ENCODE data around the gene GALNT7. TPM values are rescaled to one million over a fixed set of nuclear protein-coding genes. Genes with fewer than 3 reads are reported as not detected.

The GALNT7 gene
- total and polyA plus RNA-seq, 8 donors = 10.7 to 94.5 (median 37.9) TPM

DNA sequence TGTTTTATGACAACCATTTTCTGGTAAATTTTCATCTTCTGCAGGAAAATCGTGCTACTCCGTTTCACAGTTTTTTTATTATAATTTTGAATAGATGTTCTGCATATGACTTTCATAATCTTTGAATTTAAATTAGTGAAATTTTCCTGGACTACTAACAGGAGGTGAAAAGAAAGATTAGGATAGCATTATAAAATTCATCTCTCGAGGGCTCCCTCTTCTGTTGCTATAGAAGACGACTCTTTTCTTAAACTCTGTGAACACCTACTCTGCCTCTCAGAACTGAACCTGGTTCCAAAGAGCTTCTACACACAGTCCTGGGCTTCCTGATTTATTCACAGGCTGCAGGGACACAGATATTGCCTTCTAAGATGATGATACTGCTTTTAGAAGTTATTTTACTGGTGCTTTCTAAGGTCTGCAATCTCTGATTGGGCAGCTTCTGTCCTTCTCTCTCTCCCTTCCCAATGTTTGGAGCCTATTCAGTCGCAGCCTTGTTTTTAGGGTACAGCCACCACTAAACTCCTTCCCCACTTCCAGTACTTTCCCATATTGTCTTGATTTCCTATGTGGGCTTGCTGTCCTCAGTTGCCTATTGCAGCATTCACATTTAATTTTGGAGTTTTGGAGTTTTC lies 192.1 kb downstream of the GALNT7 start:
- WGBS, 5 donors = 54 to 58% (median 56%) methylated on average over 5 of the region's 5 CpGs
- Histone ChIP-seq H3K4me3 (no peak overlapping the region), H3K36me3 (no peaks in the 10 kb centered on the region), H3K27me3 (no peaks in the 10 kb centered on the region), H3K9me3 (no peaks in the 10 kb centered on the region), H3K27ac (no peak overlapping the region), H3K4me1 (peaks cover 0 to 4% (median under 1%) of the 10 kb centered on the region in 4 donors)
- intact Hi-C loops (cut with DNase I; ENCODE audit: low total_unique reads) = no loop called here
- peak in 1 of 2 donors; percentile 31 for DNase-seq
- TF ChIP-seq CTCF (IDR thresholded peaks at IDR 0.05) = no peak
- TF ChIP-seq POLR2A (IDR thresholded peaks at IDR 0.05) = no peak
- TF ChIP-seq EP300 (IDR thresholded peaks at IDR 0.05) = no peak
- TF ChIP-seq POLR2AphosphoS5 (IDR thresholded peaks at IDR 0.05) = no peak

GRCh38 chr4:173362666-173363065 lies 194.1 kb downstream of the GALNT7 start:
- no peaks in the 10 kb centered on the region for H3K36me3 ChIP-seq
- intact Hi-C loops (cut with DNase I; ENCODE audit: low total_unique reads) = no loop called here
- H3K4me1 ChIP-seq = peaks cover 0 to 19% (median 7%) of the 10 kb centered on the region in 4 donors
- 47 to 73% (median 57%) methylated on average over 3 of the region's 3 CpGs for WGBS, 5 donors
- no peaks in the 10 kb centered on the region for H3K9me3 ChIP-seq
- no peak overlapping the region for H3K27ac ChIP-seq
- no peak overlapping the region for H3K4me3 ChIP-seq
- DNase-seq = peak in 1 of 2 donors; percentile 68
- no peaks in the 10 kb centered on the region for H3K27me3 ChIP-seq
- TF ChIP-seq CTCF (IDR thresholded peaks at IDR 0.05) (no peak), POLR2AphosphoS5 (IDR thresholded peaks at IDR 0.05) (no peak), POLR2A (IDR thresholded peaks at IDR 0.05) (no peak), EP300 (IDR thresholded peaks at IDR 0.05) (no peak)

DNA sequence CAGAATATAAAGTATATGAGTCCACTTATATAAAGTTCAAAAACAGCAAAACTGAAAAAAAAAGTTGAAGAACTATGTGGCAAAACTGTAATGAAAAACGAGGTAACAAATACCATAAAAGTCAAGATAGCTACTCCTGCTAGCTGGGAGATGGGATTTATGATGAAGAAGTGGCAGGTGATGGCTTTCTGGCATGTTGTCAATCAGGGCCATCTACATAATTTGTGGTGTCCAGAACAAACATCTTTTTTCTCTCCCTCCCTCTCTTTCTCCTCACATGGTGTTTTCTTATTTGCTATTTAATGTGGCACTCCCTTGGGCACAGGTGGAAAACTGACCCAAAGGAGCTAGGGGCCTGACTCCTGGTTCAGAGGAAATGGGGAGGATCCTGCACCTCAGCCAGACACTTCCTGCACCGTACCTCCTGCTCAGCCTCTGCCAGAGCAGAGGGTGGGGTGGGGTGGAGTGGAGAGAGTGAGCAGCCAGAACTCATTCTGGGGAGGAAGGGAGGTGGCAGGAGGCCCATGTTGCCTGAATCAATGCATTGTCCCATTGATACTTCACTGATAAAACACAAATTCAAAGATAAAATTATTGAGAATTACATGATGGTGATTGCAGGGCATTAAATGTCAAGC lies 196.9 kb downstream of the GALNT7 start:
- Histone ChIP-seq H3K9me3 (no peaks in the 10 kb centered on the region), H3K27ac (no peak overlapping the region), H3K27me3 (no peaks in the 10 kb centered on the region), H3K4me3 (no peak overlapping the region), H3K4me1 (peaks cover 0 to 36% (median 16%) of the 10 kb centered on the region in 4 donors), H3K36me3 (no peaks in the 10 kb centered on the region)
- intact Hi-C loops (cut with DNase I; ENCODE audit: low total_unique reads) = no loop called here
- TF ChIP-seq POLR2A (IDR thresholded peaks at IDR 0.05) (no peak), CTCF (IDR thresholded peaks at IDR 0.05) (no peak), POLR2AphosphoS5 (IDR thresholded peaks at IDR 0.05) (no peak), EP300 (IDR thresholded peaks at IDR 0.05) (no peak)
- WGBS, 5 donors = 31 to 39% (median 34%) methylated on average over 2 of the region's 2 CpGs
- DNase-seq = no peak

GRCh38 chr4:173367285-173367684 lies 198.7 kb downstream of the GALNT7 start:
- Histone ChIP-seq H3K27ac (peak overlapping the region in 2 of 5 donors; percentile 12 to 96), H3K4me1 (peaks cover 0 to 36% (median 16%) of the 10 kb centered on the region in 4 donors)

More at GRCh38 chr4:173367285-173367684, 198.7 kb downstream of the GALNT7 start:
- Histone ChIP-seq H3K27me3 (no peaks in the 10 kb centered on the region), H3K4me3 (no peak overlapping the region), H3K9me3 (no peaks in the 10 kb centered on the region), H3K36me3 (no peaks in the 10 kb centered on the region)
- TF ChIP-seq EP300 (IDR thresholded peaks at IDR 0.05) (no peak), POLR2A (IDR thresholded peaks at IDR 0.05) (no peak), CTCF (IDR thresholded peaks at IDR 0.05) (no peak), POLR2AphosphoS5 (IDR thresholded peaks at IDR 0.05) (no peak)
- DNase-seq = no peak
- intact Hi-C loops (cut with DNase I; ENCODE audit: low total_unique reads) = no loop called here
